Right lobe of liver (tissue), 6 donors: ENCODE results near the gene ANKRD60. TPM values are rescaled to one million over a fixed set of nuclear protein-coding genes. Genes with fewer than 3 reads are reported as not detected.

Source experiments
- ATAC-seq, 4 donors: fragments of 200-7000 bp; cut with Tn5 transposase; one replicate each; pipeline ENCODE4 v1.9.1; 2020; ENCODE audit warnings: mild to moderate bottlenecking in 4 of 4, moderate library complexity in 4 of 4
- DNase-seq, 3 donors: peaks; one replicate each; pipeline ENCODE4 v3.0.0-alpha.2; 2020
- H3K27ac ChIP-seq, 3 donors: fragments of 200-600 bp; one replicate each; pipeline ENCODE4 v1.8.0; 2022
- H3K27me3 ChIP-seq, 2 donors: fragments of 200-600 bp; one replicate each; pipeline ENCODE4 v1.8.0; 2022
- H3K36me3 ChIP-seq, 4 donors: fragments of 200-600 bp; sonication (generic) in 1 of 4; one replicate each; pipeline versions ENCODE4 v1.5.1 to v1.8.0; 2017 to 2022; ENCODE audit warnings: control low read depth in 1 of 4
- H3K4me1 ChIP-seq, 4 donors: fragments of 200-600 bp; sonication (generic) in 1 of 4; one replicate each; pipeline versions ENCODE4 v1.5.1 to v1.8.0; 2017 to 2022; ENCODE audit warnings: control low read depth in 1 of 4
- H3K4me3 ChIP-seq, 3 donors: fragments of 200-600 bp; one replicate each; pipeline ENCODE4 v1.8.0; 2022
- H3K9me3 ChIP-seq, 4 donors: fragments of 200-600 bp; sonication (generic) in 1 of 4; one replicate each; pipeline versions ENCODE4 v1.5.1 to v1.8.0; 2017 to 2022; ENCODE audit warnings: control low read depth in 1 of 4
- CTCF ChIP-seq, 4 donors: fragments of 200-600 bp in 3 of 4; fragments of 450-650 bp in 1 of 4; IDR thresholded peaks; one replicate each; pipeline versions ENCODE4 v1.5.1 to v1.8.0; 2016 to 2022; ENCODE audit warnings: antibody characterized with exemption in 4 of 4, mild to moderate bottlenecking in 2 of 4
- POLR2A ChIP-seq: fragments of 450-650 bp; IDR thresholded peaks from one replicate; pipeline ENCODE4 v1.6.1; 2017; ENCODE audit warnings: antibody characterized with exemption, mild to moderate bottlenecking
- WGBS: methylation state at CpG from one replicate; pipeline ENCODE4 v1.1.6; 2018; ENCODE audit warnings: low coverage, low lambda C conversion rate; ENCODE audit not compliant: insufficient coverage; ENCODE audit errors: missing lambda C conversion rate; 5-methylcytosine and 5-hydroxymethylcytosine counted together
- intact Hi-C, 2 donors: fragments of 100-400 bp; cut with DNase I; formaldehyde crosslinking; loops; one replicate each; pipeline versions ENCODE4 v1.11.2 to v1.14.1; 2022
- total RNA-seq, 6 experiments: library from RNA; depleted of rRNA in 2 of 6; stranded (reverse); fragments of >200 nt in 2 of 6; fragmentation: NEBNext Ultra II Directional in 3 of 6; extraction: Animal tissue kit (Norgen Biotek cat#: 25700) in 3 of 6; gene quantifications; one replicate each; pipeline versions ENCODE4 v1.1.0 to v1.2.4, GENCODE V29; 2016 to 2023
- donor health status: DM: no; HTN: yes; CAD: no.
- donor health status: DM: no; HTN: no; CAD: no.
- donor health status: DM: no; HTN: no; CAD: no.
- donor health status: DM: no; HTN: yes; CAD: no.
- donor health status: DM: no; HTN: yes; CAD: no.

The ANKRD60 gene
- total RNA-seq, 6 experiments from 2014 or later: not detected

- Histone ChIP-seq H3K36me3 (no peaks in the 10 kb centered on the region), H3K9me3 (no peaks in the 10 kb centered on the region), H3K27me3 (no peaks in the 10 kb centered on the region), H3K27ac (no peak overlapping the region), H3K4me1 (no peaks in the 10 kb centered on the region), H3K4me3 (no peak overlapping the region)
- TF ChIP-seq POLR2A (no peak), CTCF (IDR thresholded peaks at IDR 0.05) (peak; percentile 100)
- intact Hi-C loops: loop anchor here (5.0 to 10.0 kb wide), 3 partner anchors 613 to 695 kb away; partner anchors contain the start of gene CTCFL (in 1 of the 2)
- DNase-seq (peak; percentile 81 to 89 (median 86)), ATAC-seq (peak; percentile 94 to 99 (median 98))
- WGBS: 9% methylated on average over 33 of the region's 46 CpGs
Measured at GRCh38 chr20:58209652-58210397, 18.6 kb downstream of the ANKRD60 start.

- H3K27me3 ChIP-seq: no peaks in the 10 kb centered on the region
- DNase-seq (no peak), ATAC-seq (no peak)
- intact Hi-C loops: loop anchor here in 1 of 2 donors (5.0 to 10.0 kb wide), 2 partner anchors 612 to 684 kb away; partner anchors contain the start of gene CTCFL
- TF ChIP-seq POLR2A: no peak
- no peak for TF ChIP-seq CTCF (IDR thresholded peaks at IDR 0.05)
- no peak overlapping the region for H3K27ac ChIP-seq
- no peaks in the 10 kb centered on the region for H3K4me1 ChIP-seq
- 61% methylated on average over 4 of the region's 8 CpGs for WGBS
- no peaks in the 10 kb centered on the region for H3K9me3 ChIP-seq
- H3K4me3 ChIP-seq: no peak overlapping the region
- no peaks in the 10 kb centered on the region for H3K36me3 ChIP-seq
Measured at GRCh38 chr20:58208944-58209343, 19.5 kb downstream of the ANKRD60 start.

GRCh38 chr20:58205850-58206249 lies 22.6 kb downstream of the ANKRD60 start:
- DNase-seq (no peak), ATAC-seq (no peak)
- Histone ChIP-seq H3K4me1 (no peaks in the 10 kb centered on the region), H3K27ac (no peak overlapping the region), H3K27me3 (no peaks in the 10 kb centered on the region), H3K36me3 (no peaks in the 10 kb centered on the region), H3K9me3 (no peaks in the 10 kb centered on the region), H3K4me3 (no peak overlapping the region)
- intact Hi-C loops: loop anchor here in 1 of 2 donors (5.0 to 10.0 kb wide), 2 partner anchors 609 to 681 kb away; partner anchors contain the start of gene CTCFL
- no peak for TF ChIP-seq CTCF (IDR thresholded peaks at IDR 0.05)
- no peak for TF ChIP-seq POLR2A
- 68% methylated on average over 12 of the region's 31 CpGs for WGBS

- Histone ChIP-seq H3K27ac (no peak overlapping the region), H3K4me3 (no peak overlapping the region), H3K9me3 (no peaks in the 10 kb centered on the region), H3K27me3 (no peaks in the 10 kb centered on the region), H3K4me1 (no peaks in the 10 kb centered on the region), H3K36me3 (no peaks in the 10 kb centered on the region)
- TF ChIP-seq CTCF (IDR thresholded peaks at IDR 0.05): no peak
- TF ChIP-seq POLR2A: no peak
- ATAC-seq (no peak), DNase-seq (no peak)
- intact Hi-C loops: loop anchor here in 1 of 2 donors (10.0 kb wide), 1 partner anchor 677 kb away; the partner anchor contains the start of gene CTCFL
Measured at GRCh38 chr20:58202044-58202443, 26.4 kb downstream of the ANKRD60 start.
